HG03095 (cell line): ENCODE results near the gene BCL11B.

ENCODE experiments used
- ATAC-seq: cut with Tn5 transposase; IDR thresholded peaks from one replicate; pipeline ENCODE4 v1.9.1; 2021; ENCODE audit warnings: moderate library complexity; ENCODE audit not compliant: unreplicated experiment

The BCL11B gene

DNA sequence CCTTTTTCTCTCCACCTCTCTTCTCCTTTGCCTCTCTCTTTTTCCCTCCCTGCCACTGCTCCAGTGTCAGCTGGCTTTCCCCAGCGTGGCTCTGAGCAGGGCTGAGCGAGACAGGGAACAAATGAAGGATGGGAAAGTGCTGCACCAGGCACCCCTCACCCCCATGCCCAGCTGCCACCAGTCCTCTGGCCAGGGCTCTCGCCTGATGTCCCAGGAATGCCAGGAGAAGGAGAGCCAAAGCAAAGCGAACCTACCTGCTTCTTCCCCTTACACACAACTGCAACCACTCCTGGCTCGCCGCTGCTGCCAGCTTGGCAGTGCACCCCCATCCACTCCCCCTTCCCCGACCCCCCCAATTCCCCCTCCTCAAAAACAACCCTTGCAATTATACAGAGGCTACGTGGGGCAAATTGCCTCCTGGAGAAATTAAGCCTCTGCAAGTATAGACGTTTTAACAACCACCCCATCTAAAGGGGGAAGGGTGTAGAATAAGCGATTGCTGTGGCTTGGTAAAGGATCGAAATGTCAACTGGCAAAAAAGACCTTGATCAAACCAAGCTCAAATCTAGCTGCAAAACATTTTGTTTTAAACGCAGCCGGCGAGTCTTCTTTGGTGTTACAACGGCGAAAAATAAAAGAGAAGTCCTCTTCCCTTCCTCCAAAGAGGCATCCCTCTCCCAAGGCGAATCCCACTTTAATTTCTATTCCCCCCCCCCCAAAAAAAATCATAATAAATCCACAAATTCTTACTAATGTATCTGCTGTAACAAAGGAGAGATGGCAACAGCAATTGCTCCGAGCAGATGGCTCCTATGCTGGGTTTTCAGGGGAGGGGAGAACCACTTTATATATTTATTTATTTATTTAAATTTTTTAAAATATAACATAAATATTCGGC is 2.9 kb downstream of the BCL11B start:
- ATAC-seq, result no peak

DNA sequence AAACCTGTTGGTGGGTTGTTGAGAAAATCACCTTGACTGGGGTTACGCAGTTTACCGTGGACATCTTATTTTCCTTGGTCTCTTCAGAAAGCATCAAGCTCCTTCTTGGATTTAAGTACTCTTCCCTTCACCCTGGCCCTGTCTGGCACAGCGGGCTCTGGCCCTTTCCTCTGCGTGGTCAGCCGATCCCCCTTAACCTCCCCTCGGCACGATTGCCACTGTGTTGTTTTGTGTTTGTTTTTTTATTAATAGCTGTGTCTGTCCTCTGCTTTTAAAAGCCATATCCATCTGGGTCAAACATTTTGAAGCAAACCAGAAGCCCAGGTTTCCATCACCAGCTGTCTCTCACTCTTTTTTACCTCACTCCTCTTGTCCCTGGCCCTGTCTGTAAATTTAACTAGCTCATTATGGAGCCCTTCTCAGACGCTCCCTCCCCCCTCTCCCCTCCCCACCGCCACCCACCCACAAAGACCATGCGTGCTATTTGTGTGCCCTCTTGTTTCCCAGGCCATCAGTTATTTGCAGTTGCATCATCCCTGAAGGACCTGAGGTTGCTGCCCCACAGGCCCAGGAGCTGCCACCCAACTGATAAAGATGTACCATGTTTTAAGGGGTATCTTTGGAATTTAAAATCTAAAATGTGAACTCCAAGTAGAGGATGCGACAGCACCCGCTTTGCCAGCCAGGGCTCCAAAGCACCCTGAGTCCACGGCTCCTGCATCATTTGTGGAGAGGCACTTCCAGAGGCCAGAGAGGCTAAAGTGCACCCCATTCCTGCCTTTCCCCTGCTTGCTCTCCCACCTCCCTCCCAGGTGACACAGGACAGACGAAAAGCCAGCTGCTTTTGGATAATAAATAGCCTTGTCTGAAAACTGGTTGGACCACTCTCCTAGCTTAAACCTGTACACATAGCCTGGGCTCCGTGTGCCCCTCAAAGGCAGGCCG is 3.9 kb downstream of the BCL11B start:
- no peak for ATAC-seq

DNA sequence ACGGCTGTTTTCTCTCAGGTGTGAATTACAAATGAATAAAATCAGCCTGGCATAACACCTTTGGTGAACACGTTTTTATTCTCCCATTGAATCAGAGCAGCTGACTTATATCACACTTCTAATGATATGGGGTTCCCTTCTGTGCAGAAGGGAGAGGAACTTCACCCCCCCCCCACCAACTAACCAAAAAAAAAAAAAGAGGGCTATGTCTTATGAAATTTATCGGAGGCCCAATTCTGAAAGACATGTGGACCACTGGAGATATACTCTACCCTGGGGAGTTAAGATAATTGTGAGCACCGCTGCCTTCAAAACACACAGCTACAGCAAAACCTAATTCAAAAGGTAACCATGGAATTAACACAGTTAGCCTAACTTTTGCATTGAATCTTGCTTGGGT is 4.6 kb downstream of the BCL11B start:
- ATAC-seq, result no peak

DNA sequence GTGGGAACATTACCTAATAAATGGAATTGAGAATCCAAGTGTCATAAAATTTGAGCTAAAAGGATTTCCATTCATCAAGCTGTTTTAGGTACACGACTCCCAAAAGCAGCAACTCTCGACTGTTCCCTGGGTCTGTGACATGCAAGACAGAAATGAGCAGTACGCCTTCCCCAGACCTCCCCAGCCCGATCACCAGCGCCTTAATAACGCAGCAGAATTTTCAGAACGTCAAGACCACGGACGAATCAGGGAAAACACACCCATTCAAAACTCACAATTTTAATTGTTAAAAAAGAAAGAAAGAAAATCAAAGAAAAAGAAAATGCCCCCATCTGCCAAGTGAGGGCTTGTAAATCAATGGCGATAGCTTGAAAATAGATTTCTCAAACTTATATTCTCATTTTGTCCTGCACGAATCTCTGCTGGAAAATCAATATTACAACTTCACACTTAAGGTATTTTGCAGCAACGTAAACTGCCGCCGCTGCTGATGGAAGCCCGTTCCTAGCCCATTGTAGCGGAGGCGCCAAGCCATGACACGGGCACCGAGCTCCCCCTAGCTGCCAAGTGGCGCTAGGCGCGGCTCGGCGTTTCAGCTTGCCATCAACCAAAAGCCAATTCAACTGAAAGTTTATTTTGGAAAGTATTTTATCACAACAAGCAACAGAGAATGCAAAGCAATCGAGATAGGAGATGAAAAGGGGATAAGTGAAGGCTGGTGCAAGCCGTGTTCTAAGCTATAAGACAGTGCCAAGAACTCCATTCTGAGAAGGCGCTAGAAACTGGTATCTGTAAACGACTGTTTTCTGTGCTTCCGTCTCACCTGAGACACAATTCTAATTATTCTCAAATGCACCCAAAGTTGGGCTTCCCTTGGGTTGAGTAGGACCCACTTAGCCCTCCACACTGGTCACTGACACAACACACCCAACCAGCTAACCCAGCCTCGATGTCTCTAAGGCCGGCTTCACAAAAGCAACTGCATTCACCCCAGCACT is 5.5 kb downstream of the BCL11B start:
- ATAC-seq, result peak; percentile 73

DNA sequence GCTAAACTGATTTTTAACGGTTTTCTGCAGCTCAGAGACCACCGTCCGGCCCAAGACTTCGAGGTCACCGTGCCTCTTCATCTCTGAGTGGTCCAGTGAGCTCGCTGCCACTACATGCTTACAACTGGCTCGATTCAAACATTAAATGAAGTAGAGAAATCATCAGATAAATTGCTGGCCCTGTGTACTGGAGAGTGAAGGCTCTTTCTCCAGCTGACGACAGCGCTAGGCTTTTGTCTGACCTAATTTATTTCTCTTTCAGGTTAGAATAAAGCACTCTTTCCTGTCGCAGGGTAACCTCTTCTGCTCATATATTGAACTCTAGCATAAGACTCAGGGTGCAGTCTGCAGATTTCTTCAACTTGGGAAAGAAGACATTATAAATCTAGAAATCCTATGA is 6.4 kb downstream of the BCL11B start:
- ATAC-seq, result no peak

DNA sequence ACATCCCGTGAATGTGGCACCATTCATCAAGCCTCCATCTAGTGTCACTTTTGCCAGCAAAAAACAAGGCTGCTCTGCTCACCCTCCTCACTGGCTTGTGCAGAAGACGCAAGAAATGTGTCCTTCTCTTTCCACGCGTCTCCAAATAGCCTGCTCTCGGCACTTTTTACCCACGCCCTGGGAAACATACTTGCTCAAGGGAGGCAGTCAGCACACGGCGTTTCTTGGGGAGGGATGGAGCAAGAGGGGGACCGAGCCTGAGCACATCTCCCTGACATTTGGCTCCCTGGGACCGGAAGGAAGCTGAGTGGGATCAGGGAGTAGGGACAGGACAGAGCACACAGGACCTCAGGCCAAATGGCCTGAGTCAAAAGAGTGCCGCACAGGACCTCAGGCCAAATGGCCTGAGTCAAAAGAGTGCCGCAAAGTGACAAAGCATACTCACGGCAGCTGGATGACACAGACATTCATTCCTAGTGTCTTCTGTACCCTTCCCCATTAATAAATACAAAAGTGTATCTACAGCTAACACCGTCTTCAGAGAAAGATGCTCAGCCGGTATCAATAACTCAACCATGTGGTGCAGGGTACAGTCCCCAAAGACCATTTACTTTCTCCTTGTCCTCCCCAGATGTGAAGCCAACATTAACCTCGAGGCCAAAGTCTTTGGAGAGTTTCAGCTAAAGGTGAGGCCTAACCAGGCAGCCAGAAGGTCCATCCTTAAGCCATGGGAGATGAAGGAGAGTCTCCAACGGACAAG is 7.1 kb downstream of the BCL11B start:
- no peak for ATAC-seq

DNA sequence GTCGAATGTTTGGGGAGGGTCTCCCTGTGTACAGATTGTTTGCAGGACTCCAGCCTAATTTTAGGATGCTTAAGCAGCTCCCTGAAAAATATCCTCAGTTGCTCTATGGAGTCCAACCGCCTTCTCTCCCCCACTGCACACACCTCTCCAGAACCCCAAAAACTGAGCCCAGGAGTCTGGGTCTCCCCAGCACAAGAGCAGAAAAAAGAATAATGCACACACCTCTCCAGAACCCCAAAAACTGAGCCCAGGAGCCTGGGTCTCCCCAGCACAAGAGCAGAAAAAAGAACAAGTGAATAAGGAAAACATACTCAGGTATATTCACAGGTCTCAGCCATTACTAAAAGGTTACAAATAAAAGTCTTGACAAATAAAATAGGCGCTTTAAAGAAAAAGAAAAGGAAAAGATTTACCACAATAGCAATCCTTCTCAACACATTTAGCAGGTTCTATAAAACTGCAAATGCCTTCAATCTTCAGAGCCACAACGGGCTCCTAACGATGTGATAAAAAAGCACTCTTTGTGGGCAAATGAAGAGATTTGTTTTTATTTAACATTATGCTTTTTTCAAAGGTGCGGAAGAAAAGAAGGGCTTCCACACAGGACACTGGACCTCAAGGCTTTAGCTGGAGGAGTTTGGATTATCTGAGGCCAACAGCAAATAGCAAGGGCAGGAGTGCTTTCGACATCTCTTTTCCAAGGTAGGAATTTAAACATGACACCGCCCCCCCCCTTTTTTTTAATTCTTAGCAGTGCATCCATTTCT is 8.2 kb downstream of the BCL11B start:
- no peak for ATAC-seq

DNA sequence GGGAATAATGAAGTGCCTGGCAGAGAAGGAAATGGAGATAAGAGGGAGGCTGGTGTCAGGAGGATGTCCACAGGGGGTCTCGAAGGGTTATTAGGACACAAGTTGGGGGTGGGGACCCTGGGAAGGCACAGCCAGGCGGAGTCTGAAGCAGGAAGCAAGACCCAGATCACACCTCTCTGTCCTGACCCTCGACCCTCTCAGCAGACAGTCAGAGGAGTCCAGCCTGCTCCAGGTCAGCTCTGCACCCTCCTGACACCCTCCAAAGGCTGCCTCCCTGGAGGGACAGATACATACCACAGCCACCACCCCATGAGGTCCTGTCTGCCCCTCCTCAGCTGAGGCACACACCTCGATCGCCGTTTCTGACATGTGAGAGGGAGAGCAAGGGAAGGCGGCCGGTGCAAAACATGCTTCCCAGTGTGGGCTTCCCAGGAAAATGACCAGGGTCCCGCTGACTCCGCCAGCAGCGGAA is 9.0 kb downstream of the BCL11B start:
- ATAC-seq, result no peak

DNA sequence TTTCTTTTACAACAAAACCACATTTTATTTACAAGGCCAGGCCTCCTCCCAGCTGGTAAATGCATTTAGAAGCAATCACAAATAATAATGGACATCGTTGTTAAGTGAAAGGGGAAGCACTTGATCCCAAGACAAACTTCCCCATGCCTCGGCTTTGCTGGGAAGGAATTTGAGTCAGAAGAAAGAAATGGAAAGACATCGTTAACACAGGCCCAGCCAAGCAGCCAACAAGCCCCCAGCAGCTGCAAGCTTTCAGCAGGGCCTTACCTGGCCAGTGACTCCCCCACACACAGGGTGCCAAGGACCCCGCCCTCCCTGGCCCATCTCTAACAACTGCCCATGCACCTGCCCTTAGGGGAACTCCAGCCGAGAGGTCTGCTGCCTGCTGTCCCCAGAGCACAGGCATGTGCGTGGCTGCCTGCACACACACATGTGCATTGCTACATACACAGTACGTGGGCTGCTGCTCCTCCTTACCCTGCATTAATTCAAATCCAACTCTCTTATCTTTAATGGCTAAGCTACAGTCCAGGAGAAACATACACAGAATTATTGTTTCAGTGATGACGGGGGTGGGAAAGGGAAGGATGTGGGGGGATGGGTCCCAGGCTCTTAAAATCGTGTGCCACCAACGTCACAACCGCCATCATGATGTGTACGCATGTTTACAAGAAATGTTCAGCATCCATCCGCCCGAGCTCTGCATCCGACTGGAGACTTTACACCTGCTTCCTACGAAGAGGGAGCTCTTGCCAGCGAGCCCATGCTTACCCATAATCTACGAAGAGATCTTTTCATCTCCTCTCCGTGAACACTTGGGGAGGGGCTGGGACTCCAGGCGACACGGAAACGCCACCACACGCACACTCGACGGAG is 9.8 kb downstream of the BCL11B start:
- ATAC-seq, result no peak

DNA sequence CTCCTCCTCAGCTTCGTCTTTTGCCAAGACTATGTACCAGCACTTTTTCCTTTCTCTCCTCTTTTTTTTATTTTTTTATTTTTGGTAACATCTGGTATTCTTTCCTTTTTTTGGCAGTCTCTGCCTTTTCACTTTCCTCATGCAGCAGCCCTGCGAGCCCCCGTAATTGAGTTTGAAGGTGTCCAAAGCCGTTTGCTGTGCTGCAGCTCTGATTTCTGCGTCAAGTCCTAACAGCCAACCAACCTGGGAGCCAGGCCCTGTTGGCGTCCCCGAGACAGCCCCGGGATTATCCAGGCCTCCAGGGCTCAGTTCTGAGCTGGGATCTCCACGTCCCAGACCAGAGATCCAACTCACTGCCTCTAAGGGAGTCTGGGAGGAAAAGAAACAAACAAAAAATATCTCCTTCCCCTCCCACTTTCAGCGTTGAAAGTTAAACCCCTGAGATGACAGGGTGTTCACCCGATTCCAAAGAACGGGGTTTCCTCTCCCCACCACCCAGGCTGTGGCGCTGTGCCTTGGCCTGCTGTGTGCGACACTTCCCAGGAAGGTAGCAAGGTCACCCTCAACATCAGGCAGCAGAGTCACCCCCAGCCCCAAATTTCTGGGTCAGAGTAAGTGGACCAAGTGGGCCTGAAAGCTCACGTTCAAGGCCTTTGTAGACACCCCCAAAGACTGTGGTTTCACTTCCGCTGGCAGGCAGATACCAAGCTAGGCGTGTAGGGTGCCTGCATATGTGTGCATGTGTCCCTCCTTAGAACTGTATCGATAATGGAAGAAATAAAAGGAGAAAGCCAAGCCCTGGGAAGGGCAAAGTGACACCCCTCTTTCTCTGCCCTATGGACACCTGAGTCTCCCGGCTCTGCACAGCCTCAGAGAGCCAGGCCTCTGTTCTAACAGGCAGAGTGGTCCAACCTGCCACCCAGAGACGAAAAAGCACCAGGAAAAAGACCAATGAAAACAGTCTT is 11.1 kb downstream of the BCL11B start:
- no peak for ATAC-seq

DNA sequence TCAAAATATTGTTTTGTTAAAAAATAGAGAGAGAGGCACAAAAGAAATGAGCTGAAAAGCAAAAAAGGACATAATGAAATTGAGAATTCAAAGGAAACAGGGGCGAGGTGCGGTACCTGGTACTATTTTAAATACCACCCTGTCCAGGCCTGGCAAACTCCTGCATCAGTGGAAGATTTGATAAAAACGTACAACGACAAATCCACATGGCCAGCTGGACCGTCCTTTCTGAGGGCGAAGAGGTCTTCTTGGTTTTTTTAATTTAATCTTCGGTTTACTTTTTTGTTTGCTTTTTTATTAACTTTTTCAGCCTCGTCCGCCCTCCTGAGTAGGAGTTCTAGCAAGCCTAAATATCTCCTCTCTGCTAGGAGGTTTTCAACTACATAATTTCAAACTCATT is 11.9 kb downstream of the BCL11B start:
- no peak for ATAC-seq

DNA sequence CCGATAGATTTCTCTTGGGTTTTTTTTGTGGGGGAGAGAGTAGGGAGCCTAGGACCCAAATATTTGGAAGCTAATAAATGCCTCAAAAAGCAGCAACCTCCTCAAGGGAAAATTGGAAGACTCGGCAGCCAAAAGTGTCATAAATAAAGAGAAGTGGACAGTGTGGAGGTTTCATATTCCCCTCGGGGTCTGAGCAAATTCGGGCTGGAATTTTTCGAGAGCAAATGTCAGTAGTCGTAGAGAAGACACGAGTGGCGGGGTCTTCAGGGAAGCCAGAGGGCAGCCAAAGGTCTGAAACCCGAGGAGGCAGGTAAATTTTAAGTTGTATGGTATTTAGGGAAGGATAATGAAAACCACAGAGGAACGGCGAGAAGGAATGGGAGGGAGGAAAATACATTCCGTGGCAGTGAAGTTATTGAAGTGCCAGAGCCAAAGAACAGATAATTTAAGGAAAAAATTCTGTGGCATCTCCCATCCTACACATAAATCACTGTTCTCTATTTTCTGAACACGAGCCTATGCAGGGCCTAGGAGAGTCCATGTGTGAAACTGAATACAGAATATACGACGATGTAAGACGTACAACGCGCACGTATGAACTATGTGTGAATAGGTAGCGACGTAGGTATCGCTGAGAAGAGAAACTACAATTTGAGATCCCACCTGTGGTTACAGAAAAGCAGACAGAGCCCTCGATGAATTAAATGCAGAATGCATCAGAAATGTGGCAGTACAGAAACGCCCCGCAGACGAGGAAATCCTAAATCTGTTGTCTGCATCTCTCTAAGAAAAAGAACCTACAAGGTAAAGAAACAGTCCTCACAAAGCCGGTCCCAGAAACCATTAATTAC is 12.9 kb downstream of the BCL11B start:
- no peak for ATAC-seq

DNA sequence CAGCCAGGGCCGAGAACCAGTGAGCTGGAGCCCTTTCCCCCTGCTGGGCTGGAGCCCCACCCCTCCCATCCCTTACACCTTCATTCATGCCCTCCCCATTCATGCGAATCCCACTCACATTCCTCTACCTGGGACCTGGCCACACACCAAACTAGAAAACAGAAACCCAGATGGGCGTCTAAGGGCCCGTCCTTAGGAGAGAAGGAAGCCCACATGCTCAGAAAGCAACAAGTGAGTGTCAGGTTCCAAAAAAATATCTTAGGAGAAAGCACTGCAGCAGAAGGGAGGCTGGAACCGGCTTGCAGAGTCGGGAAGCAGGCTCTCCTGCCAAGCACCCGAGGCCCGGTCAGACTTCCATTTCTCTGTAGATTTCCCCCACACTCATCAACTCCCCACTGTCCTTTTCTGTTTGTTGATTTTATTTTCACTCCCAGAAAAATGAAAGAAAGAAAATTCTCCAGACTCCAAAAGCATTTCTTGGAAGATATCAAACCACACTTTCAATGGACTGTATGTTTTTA is 13.6 kb downstream of the BCL11B start:
- ATAC-seq, result no peak

DNA sequence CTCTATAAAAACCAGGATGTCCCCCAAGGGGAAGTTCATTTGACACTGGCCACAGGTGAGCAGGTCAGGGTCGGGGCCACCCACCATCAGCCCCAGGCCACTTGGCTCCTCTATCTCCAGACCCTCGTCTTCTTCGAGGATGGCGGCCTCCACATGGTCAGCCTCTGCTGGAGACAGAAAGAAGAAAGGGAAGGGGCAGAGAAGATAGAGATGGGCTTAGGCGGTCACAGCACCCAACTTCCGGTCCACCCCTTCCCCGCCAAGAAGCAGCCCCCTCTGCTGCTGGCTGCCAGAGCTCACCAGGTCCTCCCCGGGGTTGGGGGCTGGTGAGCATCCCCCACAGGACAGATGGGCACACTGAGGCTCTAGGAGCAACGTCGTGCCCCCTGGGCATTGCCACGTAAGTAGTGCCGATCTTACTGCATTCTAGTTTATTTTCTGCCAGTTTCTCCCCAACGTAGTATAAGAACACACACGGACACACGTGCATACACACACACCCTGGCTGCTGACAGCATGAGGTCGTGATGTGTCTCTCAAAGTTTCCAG is 14.2 kb downstream of the BCL11B start:
- ATAC-seq, result no peak

DNA sequence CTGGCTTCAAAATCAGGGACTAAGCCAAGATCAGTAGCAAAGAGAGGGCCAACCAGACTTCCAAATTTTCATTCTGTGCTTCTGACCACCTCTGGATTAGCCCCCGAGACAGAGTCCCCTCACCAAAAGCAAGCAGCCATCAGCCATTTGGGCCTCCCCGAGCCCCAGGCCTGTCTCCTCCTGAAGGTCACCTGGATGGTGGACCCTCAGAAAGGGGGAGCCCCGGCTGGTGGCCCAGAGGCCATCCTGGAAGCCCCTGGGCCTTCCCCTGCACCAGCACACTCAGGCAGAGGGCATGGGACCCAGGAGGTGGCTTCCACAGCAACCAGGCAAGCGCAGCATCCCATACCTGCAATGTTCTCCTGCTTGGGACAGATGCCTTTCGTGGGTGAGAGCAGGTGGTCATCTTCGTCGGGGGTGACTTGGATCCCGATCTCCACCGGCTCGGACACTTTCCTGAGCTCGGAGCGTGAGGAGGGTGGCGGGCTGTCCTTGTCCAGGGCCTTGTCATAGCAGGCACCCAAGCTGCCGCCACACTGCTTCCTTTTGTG is 14.8 kb downstream of the BCL11B start:
- ATAC-seq, result no peak
